T-cell (primary cell): ENCODE results near the gene MTMR3. TPM values are rescaled to one million over a fixed set of nuclear protein-coding genes. Genes with fewer than 3 reads are reported as not detected.
"Not testable (repeated sequence)": the region's sequence is repeated elsewhere in the genome, so short reads cannot be mapped to it uniquely, and the experiment has no call there.

Experiments
- ATAC-seq, 4 experiments: fragments of 200-7000 bp in 3 of 4; fragments of 150-1000 bp in 1 of 4; cut with Tn5 transposase; replicated peaks in 1 of 4; 1 replicate in 3 of 4; 2 replicates in 1 of 4; pipeline ENCODE4 v1.10.0; 2021; ENCODE audit warnings: moderate library complexity in 3 of 4, mild to moderate bottlenecking in 2 of 4, moderate number of reproducible peaks in 1 of 4
- CTCF ChIA-PET, 2 donors: fragments of 300-600 bp; sonication (Branson Sonifier 250); formaldehyde crosslinking; loops; one replicate each; lab custom pipeline; 2022; ENCODE audit warnings: antibody characterized with exemption in 2 of 2; lab: Charles Lee
- POLR2A ChIA-PET, 2 donors: fragments of 300-600 bp; sonication (Branson Sonifier 250); formaldehyde crosslinking; loops; one replicate each; lab custom pipeline; 2022; ENCODE audit warnings: antibody characterized with exemption in 2 of 2; lab: Charles Lee
- DNase-seq, 35 experiments: peaks; one replicate each; pipeline versions ENCODE4 v3.0.0 to v3.0.0-alpha.2; 2013 to 2023
- H3K27ac ChIP-seq: one replicate; pipeline ENCODE4 v1.5.1; 2013; ENCODE audit warnings: low read length
- H3K27me3 ChIP-seq, 2 experiments: replicated peaks in 1 of 2; 1 replicate in 1 of 2; 2 replicates in 1 of 2; pipeline versions ENCODE4 v1.6.1 to v1.7.0; 2013; ENCODE audit warnings: low read length in 1 of 2, mixed read lengths in 1 of 2; ENCODE audit not compliant: control insufficient read depth in 2 of 2, insufficient read depth in 2 of 2; ENCODE audit errors: extremely low read depth in 1 of 2
- H3K36me3 ChIP-seq, 2 donors: 1 replicate in 1 of 2; 2 replicates in 1 of 2; pipeline versions ENCODE4 v1.6.1 to v1.7.0; 2013; ENCODE audit warnings: low read length in 1 of 2; ENCODE audit not compliant: control insufficient read depth in 2 of 2, insufficient read depth in 1 of 2; ENCODE audit errors: extremely low read depth in 1 of 2
- H3K4me1 ChIP-seq, 2 experiments: 1 replicate in 1 of 2; 2 replicates in 1 of 2; pipeline versions ENCODE4 v1.6.1 to v1.7.0; 2013; ENCODE audit warnings: low read length in 2 of 2, mixed read lengths in 1 of 2; ENCODE audit not compliant: insufficient read depth in 2 of 2, control insufficient read depth in 1 of 2; ENCODE audit errors: extremely low read depth in 1 of 2
- H3K4me3 ChIP-seq, 2 donors: 1 replicate in 1 of 2; 2 replicates in 1 of 2; pipeline versions ENCODE4 v1.5.1 to v1.7.0; 2013; ENCODE audit warnings: mild to moderate bottlenecking in 2 of 2, low read length in 1 of 2, moderate library complexity in 1 of 2; ENCODE audit not compliant: control insufficient read depth in 1 of 2; ENCODE audit errors: extremely low read depth in 1 of 2
- H3K9me3 ChIP-seq: 2 replicates; pipeline ENCODE4 v1.7.0; 2013
- H3K27ac Mint-ChIP-seq, 2 donors: one replicate each; pipeline ENCODE4 v1.8.0; 2020 to 2021; ENCODE audit warnings: mild to moderate bottlenecking in 2 of 2, mixed read lengths in 2 of 2
- H3K27me3 Mint-ChIP-seq, 2 donors: one replicate each; pipeline ENCODE4 v1.8.0; 2021 to 2022; ENCODE audit warnings: mixed read lengths in 2 of 2
- H3K36me3 Mint-ChIP-seq: one replicate; pipeline ENCODE4 v1.8.0; 2021; ENCODE audit warnings: mixed read lengths
- H3K4me1 Mint-ChIP-seq, 3 donors: one replicate each; pipeline ENCODE4 v1.8.0; 2020 to 2022; ENCODE audit warnings: mixed read lengths in 3 of 3, mild to moderate bottlenecking in 1 of 3
- H3K4me3 Mint-ChIP-seq, 3 donors: one replicate each; pipeline ENCODE4 v1.8.0; 2020 to 2022; ENCODE audit warnings: mild to moderate bottlenecking in 3 of 3, mixed read lengths in 3 of 3, moderate library complexity in 3 of 3
- H3K9me3 Mint-ChIP-seq, 3 donors: one replicate each; pipeline ENCODE4 v1.8.0; 2020 to 2022; ENCODE audit warnings: mixed read lengths in 3 of 3
- WGBS: methylation state at CpG from one replicate; pipeline ENCODE4 v1.1.5; 2013; ENCODE audit warnings: missing lambda C conversion rate; ENCODE audit not compliant: insufficient coverage; 5-methylcytosine and 5-hydroxymethylcytosine counted together
- total RNA-seq, 35 experiments: library from RNA in 6 of 35; stranded (reverse) in 6 of 35; fragments of 120-200 nt in 1 of 35; gene quantifications; one replicate each; pipeline versions ENCODE4 v1.2.1 to v1.2.4 and lab custom pipeline; 2013 to 2026

MTMR3 gene
- total RNA-seq, 5 donors from 2014 or later (not counting 1 experiment from before 2014, with no cell fraction given): 49.2 to 62.7 (median 57.1) TPM

DNA sequence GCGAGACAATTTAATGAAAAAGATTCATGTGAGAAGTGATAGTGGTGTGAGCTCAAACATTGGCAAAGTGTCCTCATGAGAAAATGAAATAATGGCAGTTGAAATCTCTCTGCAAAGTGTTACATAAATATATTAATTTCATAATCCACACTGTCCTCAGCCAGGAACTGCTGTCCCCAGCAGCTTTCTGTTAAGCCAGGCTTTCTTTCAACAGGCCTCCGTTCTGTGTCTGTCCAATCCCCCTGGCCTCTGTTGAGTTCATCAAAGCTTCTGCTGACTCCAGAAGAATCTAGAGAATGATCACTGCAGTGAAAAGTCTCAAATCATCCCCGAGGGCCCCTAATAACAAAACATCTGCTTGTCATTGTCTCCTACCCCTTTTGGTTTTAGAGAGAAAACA lies 34.9 kb upstream of the MTMR3 start:
- POLR2A ChIA-PET: no interaction called here
- Histone ChIP-seq H3K27ac (no peak overlapping the region), H3K27me3 (no peaks in the 10 kb centered on the region), H3K4me1 (no peaks in the 10 kb centered on the region), H3K4me3 (no peak overlapping the region), H3K9me3 (no peaks in the 10 kb centered on the region), H3K36me3 (no peaks in the 10 kb centered on the region)
- Mint-ChIP-seq H3K27ac (no peak overlapping the region), H3K36me3 (no peaks in the 10 kb centered on the region), H3K9me3 (peaks cover 0 to 4% (median 2%) of the 10 kb centered on the region in 3 donors), H3K4me1 (no peaks in the 10 kb centered on the region), H3K4me3 (no peak overlapping the region), H3K27me3 (peaks cover 0 to 3% of the 10 kb centered on the region in 2 donors)
- WGBS: 90% methylated on average over 1 of the region's 3 CpGs
- CTCF ChIA-PET: no interaction called here
- ATAC-seq (no peak), DNase-seq (no peak)

- no peaks in the 10 kb centered on the region for H3K36me3 ChIP-seq
- H3K9me3 ChIP-seq: no peaks in the 10 kb centered on the region
- no peak overlapping the region for H3K4me3 ChIP-seq
- no peaks in the 10 kb centered on the region for H3K4me1 Mint-ChIP-seq
- DNase-seq: no peak
- CTCF ChIA-PET: no interaction called here
- no peaks in the 10 kb centered on the region for H3K4me1 ChIP-seq
- no peaks in the 10 kb centered on the region for H3K36me3 Mint-ChIP-seq
- POLR2A ChIA-PET: no interaction called here
- WGBS: 100% methylated on average over 1 of the region's 3 CpGs
- no peaks in the 10 kb centered on the region for H3K9me3 Mint-ChIP-seq
- H3K27me3 Mint-ChIP-seq: peaks cover 0 to 1% of the 10 kb centered on the region in 2 donors
- peaks cover 0 to 2% of the 10 kb centered on the region in 2 experiments for H3K27me3 ChIP-seq
- H3K27ac ChIP-seq: no peak overlapping the region
- no peak for ATAC-seq
- H3K4me3 Mint-ChIP-seq: no peak overlapping the region
- no peak overlapping the region for H3K27ac Mint-ChIP-seq
These were observed 28.5 kb upstream of the MTMR3 start for GRCh38 chr22:29854432-29854831.

DNA sequence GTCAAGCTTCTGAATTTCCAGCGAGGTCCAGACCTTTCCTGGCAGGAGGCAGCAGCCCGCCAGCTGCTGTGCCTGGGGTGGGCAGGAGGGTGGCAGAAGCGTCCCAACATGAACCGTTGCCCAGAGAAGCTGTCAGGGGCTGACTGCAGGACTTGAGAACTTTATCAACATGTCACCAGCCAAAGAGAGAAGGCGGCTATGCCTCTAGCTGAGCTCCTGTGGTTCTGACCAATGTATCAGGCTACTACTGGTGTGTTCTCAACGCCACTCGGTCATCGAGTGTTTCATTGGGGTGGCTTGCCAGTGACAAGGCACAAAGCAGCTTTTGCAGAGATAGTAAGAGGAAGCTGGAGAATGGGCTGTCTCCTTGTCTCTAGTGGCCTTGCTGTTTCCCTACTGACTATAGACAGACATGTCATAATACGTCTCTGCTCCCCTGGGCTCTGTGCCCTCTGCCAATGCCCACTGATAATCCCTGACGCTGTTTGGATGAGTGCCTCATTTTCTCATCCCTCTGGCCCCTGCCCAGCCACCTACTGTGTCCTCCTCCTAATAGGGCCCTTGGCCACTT lies 27.3 kb upstream of the MTMR3 start:
- no peak overlapping the region for H3K4me3 Mint-ChIP-seq
- DNase-seq (no peak), ATAC-seq (no peak)
- POLR2A ChIA-PET: no interaction called here
- H3K36me3 Mint-ChIP-seq: no peaks in the 10 kb centered on the region
- 86% methylated on average over 7 of the region's 10 CpGs for WGBS
- CTCF ChIA-PET: no interaction called here
- Histone ChIP-seq H3K36me3 (no peaks in the 10 kb centered on the region), H3K27ac (no peak overlapping the region), H3K4me3 (no peak overlapping the region), H3K9me3 (no peaks in the 10 kb centered on the region), H3K27me3 (peaks cover 0 to 2% of the 10 kb centered on the region in 2 experiments), H3K4me1 (no peaks in the 10 kb centered on the region)
- no peaks in the 10 kb centered on the region for H3K4me1 Mint-ChIP-seq
- H3K27ac Mint-ChIP-seq: no peak overlapping the region
- no peaks in the 10 kb centered on the region for H3K9me3 Mint-ChIP-seq
- H3K27me3 Mint-ChIP-seq: peaks cover 0 to 1% of the 10 kb centered on the region in 2 donors

DNA sequence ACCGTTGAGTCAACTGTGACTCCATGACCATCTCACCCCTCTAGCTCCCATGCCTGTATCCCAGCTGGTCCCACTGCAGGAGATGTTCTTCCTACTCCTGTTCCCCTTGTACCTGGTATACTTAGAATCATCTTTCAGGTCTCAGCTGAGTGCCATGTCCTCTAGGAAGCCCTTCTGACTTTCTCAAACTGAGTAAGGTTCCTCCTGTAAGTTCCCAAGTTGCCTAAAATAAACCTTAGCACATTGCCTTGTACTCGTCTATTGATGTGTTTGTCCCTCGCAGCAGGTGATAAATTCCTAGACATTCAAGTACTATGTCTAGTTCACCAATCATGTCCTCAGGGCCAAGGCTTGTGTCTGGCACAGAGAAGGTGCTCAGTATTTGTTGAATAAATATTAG lies 26.5 kb upstream of the MTMR3 start:
- Mint-ChIP-seq H3K27ac (no peak overlapping the region), H3K36me3 (no peaks in the 10 kb centered on the region), H3K9me3 (no peaks in the 10 kb centered on the region), H3K27me3 (peaks cover 0 to 1% of the 10 kb centered on the region in 2 donors), H3K4me3 (no peak overlapping the region), H3K4me1 (no peaks in the 10 kb centered on the region)
- no peak for DNase-seq
- no peaks in the 10 kb centered on the region for H3K36me3 ChIP-seq
- H3K4me1 ChIP-seq: no peaks in the 10 kb centered on the region
- ChIA-PET POLR2A (no interaction called here), CTCF (no interaction called here)
- H3K27ac ChIP-seq: no peak overlapping the region
- H3K4me3 ChIP-seq: no peak overlapping the region
- WGBS: 83% methylated on average over 1 of the region's 3 CpGs
- peaks cover 0 to 2% of the 10 kb centered on the region in 2 experiments for H3K27me3 ChIP-seq
- H3K9me3 ChIP-seq: no peaks in the 10 kb centered on the region
- ATAC-seq: no peak

GRCh38 chr22:29859030-29859429 lies 23.9 kb upstream of the MTMR3 start:
- CTCF ChIA-PET: interaction anchor here in 1 of 2 donors (0.7 kb wide), 1 partner anchor 159 kb away, joined by 3 read pairs; no protein-coding TSS in a partner anchor
- H3K36me3 ChIP-seq, POLR2A ChIA-PET, H3K27ac Mint-ChIP-seq, ATAC-seq, H3K9me3 ChIP-seq, H3K4me3 ChIP-seq, H3K4me3 Mint-ChIP-seq, DNase-seq, H3K36me3 Mint-ChIP-seq, H3K9me3 Mint-ChIP-seq, H3K4me1 ChIP-seq, H3K27ac ChIP-seq, H3K4me1 Mint-ChIP-seq, H3K27me3 ChIP-seq, H3K27me3 Mint-ChIP-seq: not testable (repeated sequence)
- WGBS: 67% methylated on average over 1 of the region's 9 CpGs

DNA sequence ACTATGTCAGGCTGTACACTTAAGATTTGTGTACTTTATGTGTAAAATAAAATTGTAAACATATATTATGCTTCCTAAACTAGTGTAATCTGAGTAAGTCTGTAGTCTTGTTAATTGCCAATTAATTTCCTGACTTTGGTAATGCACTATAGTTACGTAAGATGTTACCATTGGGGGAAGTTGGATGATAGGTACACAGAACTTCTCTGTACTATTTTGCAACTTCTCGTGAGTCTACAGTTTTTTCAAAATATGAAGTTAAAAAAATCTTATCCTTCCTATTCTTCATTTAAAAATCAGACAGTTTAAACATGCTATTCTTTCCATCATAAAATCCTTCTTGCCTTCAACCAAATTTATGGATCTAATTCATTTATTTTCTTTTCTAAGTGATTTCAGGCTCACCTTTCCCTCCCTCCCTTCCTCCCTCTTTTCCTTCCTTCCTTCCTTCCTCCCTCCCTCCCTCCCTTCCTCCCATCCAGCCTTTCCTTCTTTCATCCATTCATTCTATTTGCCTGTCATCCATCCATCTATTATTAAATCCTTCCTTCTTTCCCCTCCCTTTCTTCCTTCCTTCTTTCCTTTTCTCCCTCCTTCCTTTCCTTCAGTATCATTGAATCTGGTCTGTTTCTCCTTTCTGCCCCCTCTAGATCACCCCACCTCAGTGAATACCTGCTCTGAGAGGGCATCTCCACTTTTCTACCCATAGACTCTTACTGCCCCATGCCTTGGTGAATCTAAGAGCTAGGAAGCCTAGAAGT lies 22.8 kb upstream of the MTMR3 start:
- H3K27ac Mint-ChIP-seq: no peak overlapping the region
- DNase-seq (no peak), ATAC-seq (no peak)
- H3K27me3 Mint-ChIP-seq: peaks cover 0 to 1% of the 10 kb centered on the region in 2 donors
- no CpG with 5 or more reads among the region's 2 CpGs for WGBS
- CTCF ChIA-PET: no interaction called here
- Histone ChIP-seq H3K36me3 (no peaks in the 10 kb centered on the region), H3K27ac (no peak overlapping the region), H3K27me3 (peaks cover 0 to 2% of the 10 kb centered on the region in 2 experiments), H3K9me3 (no peaks in the 10 kb centered on the region), H3K4me1 (no peaks in the 10 kb centered on the region), H3K4me3 (no peak overlapping the region)
- no peaks in the 10 kb centered on the region for H3K36me3 Mint-ChIP-seq
- POLR2A ChIA-PET: no interaction called here
- no peak overlapping the region for H3K4me3 Mint-ChIP-seq
- no peaks in the 10 kb centered on the region for H3K9me3 Mint-ChIP-seq
- no peaks in the 10 kb centered on the region for H3K4me1 Mint-ChIP-seq
